ENCODE results near the gene MEFV. TPM values are rescaled to one million over a fixed set of nuclear protein-coding genes. Genes with fewer than 3 reads are reported as not detected.

MEFV gene, protein sequence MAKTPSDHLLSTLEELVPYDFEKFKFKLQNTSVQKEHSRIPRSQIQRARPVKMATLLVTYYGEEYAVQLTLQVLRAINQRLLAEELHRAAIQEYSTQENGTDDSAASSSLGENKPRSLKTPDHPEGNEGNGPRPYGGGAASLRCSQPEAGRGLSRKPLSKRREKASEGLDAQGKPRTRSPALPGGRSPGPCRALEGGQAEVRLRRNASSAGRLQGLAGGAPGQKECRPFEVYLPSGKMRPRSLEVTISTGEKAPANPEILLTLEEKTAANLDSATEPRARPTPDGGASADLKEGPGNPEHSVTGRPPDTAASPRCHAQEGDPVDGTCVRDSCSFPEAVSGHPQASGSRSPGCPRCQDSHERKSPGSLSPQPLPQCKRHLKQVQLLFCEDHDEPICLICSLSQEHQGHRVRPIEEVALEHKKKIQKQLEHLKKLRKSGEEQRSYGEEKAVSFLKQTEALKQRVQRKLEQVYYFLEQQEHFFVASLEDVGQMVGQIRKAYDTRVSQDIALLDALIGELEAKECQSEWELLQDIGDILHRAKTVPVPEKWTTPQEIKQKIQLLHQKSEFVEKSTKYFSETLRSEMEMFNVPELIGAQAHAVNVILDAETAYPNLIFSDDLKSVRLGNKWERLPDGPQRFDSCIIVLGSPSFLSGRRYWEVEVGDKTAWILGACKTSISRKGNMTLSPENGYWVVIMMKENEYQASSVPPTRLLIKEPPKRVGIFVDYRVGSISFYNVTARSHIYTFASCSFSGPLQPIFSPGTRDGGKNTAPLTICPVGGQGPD
- total RNA-seq (2022; extraction: Qiagen RNA extraction), result 0.03 to 0.07 TPM (median 0.07 TPM) in 3 of 5 replicates, not detected in the others

DNA sequence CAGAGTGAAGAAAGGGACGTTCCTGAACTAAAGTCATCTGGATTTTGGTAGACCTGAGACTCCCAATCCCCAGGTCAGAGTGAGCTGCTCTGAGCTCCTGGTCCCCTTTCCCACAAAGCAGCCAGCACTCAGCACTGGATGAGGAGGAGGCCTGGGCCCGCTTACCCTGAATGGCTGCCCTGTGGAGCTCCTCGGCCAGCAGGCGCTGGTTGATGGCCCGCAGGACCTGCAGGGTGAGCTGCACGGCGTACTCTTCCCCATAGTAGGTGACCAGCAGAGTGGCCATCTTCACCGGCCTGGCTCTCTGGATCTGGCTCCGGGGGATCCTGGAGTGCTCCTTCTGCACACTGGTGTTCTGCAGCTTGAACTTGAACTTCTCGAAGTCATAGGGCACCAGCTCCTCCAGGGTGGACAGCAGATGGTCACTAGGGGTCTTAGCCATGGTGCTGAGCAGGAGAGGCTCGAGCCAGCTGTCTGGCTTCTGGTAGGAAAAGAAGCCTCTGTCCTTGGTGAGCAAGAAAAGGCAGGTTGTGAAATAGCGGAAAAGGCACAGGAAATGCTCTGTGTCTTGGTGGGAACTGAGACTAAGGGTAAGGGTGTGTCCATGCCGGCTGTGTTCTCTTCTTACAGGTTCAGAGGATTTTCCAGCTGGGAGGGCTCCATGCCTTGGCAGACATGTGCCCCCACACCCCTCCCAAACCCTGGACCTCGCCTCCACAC lies at the start of gene MEFV:
Gene MEFV, minus strand, starts transcription at position 488 of the 720 bp plus-strand sequence. Its CDS starts 46 bp downstream, at position 442.

DNA sequence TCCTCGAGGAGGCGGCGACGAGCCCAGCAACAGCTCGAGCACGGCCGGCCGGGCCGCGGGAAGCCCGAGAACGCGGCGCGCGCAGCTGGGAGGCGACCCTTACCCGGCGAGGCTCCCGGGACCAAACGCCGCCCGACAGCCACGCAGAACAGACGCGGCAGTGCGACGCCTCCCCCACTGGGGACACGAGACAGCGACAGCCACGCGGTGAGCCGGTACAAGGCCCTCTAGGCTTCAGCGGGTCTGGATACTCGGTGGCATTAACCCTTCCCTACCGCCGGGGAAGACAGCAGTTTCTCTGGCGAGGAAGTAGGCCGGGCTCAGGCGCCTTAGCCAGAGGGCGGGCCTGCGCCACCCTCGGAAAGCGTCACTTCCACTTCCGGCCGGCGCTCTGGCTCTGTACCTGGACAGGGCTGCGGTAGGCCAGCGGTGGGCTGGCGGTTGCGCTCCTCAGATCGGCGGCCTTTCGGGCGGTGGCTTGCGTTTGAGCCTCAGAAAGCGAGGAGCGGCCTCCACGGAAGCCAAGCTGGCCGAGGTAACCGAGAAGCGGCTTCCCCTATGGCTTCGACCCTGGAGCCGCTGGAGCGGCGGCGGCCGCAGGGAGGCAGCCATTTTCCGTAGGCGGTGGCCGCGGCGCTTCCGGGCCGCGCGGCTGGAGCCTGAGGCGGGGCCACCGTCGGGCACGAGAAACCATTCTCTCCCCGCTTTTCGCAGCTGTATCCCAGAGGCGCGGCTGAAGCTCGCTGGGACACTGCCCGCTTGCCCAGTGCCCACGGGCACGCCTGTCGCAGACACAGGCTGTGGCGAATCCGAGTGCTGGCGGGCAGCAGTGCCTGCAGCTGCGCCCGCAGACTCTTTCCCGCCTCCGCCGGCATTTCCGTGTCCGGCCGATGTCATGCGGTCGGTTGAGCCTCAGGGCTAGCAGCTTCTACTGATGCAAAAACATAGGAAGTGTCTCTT lies 49.0 kb upstream of the MEFV start, which contains the start of the genes TIGD7 and ZNF75A:
Gene TIGD7, minus strand, starts transcription at position 322 of the 960 bp plus-strand sequence. CDS start 4,816 bp downstream, outside the sequence.
Gene ZNF75A, plus strand, starts transcription at position 389 of the 960 bp plus-strand sequence. CDS start 2,932 bp downstream, outside the sequence.

DNA sequence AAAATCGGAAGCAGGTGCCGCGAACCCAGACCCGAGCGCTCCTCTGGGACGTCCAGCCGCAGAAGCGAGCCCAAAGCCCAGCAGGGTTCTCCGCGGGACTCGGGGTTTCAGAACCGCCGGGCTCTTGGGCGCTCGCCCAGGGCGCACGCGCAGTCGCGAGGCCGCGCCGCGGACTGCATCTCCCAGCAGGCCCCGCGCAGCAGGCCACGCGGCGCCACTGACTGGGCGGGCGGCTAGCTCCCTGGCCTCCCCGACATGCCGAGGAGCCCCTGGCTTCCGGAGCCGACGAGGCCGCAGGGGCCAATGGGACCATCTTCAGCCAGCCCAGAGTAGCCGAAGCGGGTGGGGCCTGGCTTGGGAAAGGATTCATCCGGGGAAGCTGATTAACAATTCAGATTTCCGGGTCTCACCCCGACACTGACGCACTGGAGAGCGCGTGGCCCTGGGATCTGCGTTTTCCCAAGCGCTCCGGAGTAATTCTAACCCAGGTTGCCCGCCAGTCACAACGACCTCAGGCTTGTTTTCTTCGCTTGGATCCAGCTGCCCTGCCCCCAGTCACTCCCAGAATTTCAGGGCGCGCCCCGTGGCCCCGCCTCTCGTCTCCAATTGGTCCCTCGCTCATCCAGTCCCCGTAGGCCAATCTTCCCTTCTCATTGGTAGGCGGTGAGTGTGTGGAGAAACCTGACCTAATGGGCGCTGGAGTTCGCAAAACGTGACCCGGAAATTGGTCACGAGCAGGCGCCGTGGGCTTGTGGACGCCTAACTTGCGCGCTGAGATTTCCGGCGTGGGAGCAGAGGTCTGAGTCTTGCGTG lies 26.5 kb upstream of the MEFV start, which contains the start of gene ZNF263:
Gene ZNF263, plus strand, starts transcription at position 762 of the 813 bp plus-strand sequence. CDS start 328 bp downstream, outside the sequence.

DNA sequence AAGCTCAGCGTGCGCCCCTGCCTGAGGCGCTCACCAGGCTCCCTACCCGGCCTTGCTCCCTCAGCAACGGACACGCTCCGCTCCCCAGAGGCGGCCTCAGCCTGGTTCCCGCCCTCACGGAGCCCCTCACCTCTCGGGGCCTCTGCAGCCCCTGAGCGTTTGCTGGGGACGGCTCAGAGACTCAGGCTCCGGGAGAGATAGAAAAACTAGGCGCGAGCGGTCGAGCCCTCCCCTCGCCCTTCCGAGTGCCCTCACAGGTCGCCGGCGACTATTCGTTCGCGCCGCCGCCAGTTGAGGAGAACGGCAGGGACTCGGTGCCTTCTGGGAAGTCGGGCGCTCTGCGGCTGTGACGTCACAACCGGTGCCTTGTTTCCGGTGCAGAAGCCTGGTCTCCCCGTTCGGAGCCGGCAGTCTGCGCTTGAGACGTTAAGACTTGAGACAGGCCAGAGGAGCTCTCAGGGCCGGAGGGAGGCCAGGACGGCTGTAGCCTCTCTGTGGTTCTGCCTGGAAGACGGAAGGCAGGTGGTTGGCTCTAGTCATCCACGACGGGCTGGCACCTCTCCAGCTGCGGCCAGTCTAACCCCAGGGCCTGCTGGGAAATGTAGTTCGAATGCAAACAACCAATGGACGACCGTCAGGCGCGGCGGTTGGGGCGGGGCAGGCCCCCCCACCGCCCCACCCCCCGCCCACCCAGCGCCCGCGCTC lies 21.4 kb downstream of the MEFV start, which contains the start of gene ZNF200:
Gene ZNF200, minus strand, starts transcription at position 302 of the 705 bp plus-strand sequence. CDS start 1,403 bp downstream, outside the sequence.

Other genes with a start within 250 kb of the MEFV start
- 0.28 to 0.43 TPM (median 0.38 TPM) in 5 replicates for gene CLDN9, start 243.7 kb downstream of the MEFV start, total RNA-seq (2022; extraction: Qiagen RNA extraction)
- gene CLDN6, start 238.4 kb downstream of the MEFV start, total RNA-seq (2022; extraction: Qiagen RNA extraction), result 0.14 to 0.54 TPM (median 0.31 TPM) in 5 replicates
- 415 to 495 TPM (median 463 TPM) in 5 replicates for gene TNFRSF12A, start 236.3 kb downstream of the MEFV start, total RNA-seq (2022; extraction: Qiagen RNA extraction)
- 224 to 248 TPM (median 238 TPM) in 5 replicates for gene HCFC1R1, start 232.7 kb downstream of the MEFV start, total RNA-seq (2022; extraction: Qiagen RNA extraction)
- gene THOC6, start 232.6 kb downstream of the MEFV start, total RNA-seq (2022; extraction: Qiagen RNA extraction), result 21.4 to 33.8 TPM (median 31.0 TPM) in 5 replicates
- 0.02 TPM in 1 of 5 replicates, not detected in the others for gene BICDL2, start 219.7 kb downstream of the MEFV start, total RNA-seq (2022; extraction: Qiagen RNA extraction)
- gene MMP25, start 210.1 kb downstream of the MEFV start, total RNA-seq (2022; extraction: Qiagen RNA extraction), result 1.1 to 1.6 TPM (median 1.3 TPM) in 5 replicates
- 23.4 to 34.9 TPM (median 28.8 TPM) in 5 replicates for gene IL32, start 191.0 kb downstream of the MEFV start, total RNA-seq (2022; extraction: Qiagen RNA extraction)
- gene ZSCAN10, start 157.3 kb downstream of the MEFV start, total RNA-seq (2022; extraction: Qiagen RNA extraction), result 0.06 TPM in 1 of 5 replicates, not detected in the others
- 11.1 to 15.7 TPM (median 14.3 TPM) in 5 replicates for gene ZNF205, start 144.0 kb downstream of the MEFV start, total RNA-seq (2022; extraction: Qiagen RNA extraction)
- 7.1 to 14.3 TPM (median 13.0 TPM) in 5 replicates for gene ZNF213, start 121.6 kb downstream of the MEFV start, total RNA-seq (2022; extraction: Qiagen RNA extraction)
- gene OR1F1, start 68.4 kb downstream of the MEFV start, total RNA-seq (2022; extraction: Qiagen RNA extraction), result 0.26 to 0.56 TPM (median 0.42 TPM) in 5 replicates
- gene ZNF200, start 21.5 kb downstream of the MEFV start, total RNA-seq (2022; extraction: Qiagen RNA extraction), result 7.8 to 9.4 TPM (median 8.4 TPM) in 5 replicates
- 33.5 to 40.1 TPM (median 37.6 TPM) in 5 replicates for gene ZNF263, start 26.9 kb upstream of the MEFV start, total RNA-seq (2022; extraction: Qiagen RNA extraction)
- 0.80 to 2.0 TPM (median 1.4 TPM) in 5 replicates for gene TIGD7, start 48.8 kb upstream of the MEFV start, total RNA-seq (2022; extraction: Qiagen RNA extraction)
- gene ZNF75A, start 48.9 kb upstream of the MEFV start, total RNA-seq (2022; extraction: Qiagen RNA extraction), result 9.7 to 11.9 TPM (median 9.9 TPM) in 5 replicates
- not detected in 5 replicates for gene OR2C1, start 99.3 kb upstream of the MEFV start, total RNA-seq (2022; extraction: Qiagen RNA extraction)
- gene ZSCAN32, start 144.4 kb upstream of the MEFV start, total RNA-seq (2022; extraction: Qiagen RNA extraction), result 11.5 to 16.5 TPM (median 15.6 TPM) in 5 replicates
- 11.8 to 13.7 TPM (median 13.3 TPM) in 5 replicates for gene ZNF174, start 144.6 kb upstream of the MEFV start, total RNA-seq (2022; extraction: Qiagen RNA extraction)
- gene ZNF597, start 186.9 kb upstream of the MEFV start, total RNA-seq (2022; extraction: Qiagen RNA extraction), result 0.90 to 1.4 TPM (median 1.1 TPM) in 5 replicates
- gene NAA60, start 187.0 kb upstream of the MEFV start, total RNA-seq (2022; extraction: Qiagen RNA extraction), result 40.2 to 59.7 TPM (median 55.5 TPM) in 5 replicates
- gene C16orf90, start 238.9 kb upstream of the MEFV start, total RNA-seq (2022; extraction: Qiagen RNA extraction), result not detected in 5 replicates
- 19.0 to 24.2 TPM (median 20.4 TPM) in 5 replicates for gene CLUAP1, start 244.4 kb upstream of the MEFV start, total RNA-seq (2022; extraction: Qiagen RNA extraction)

Data from A549 treated with dexamethasone at 1 μM for 4 hours (cell line).